ENCODE data around the gene MAB21L3.

DNA sequence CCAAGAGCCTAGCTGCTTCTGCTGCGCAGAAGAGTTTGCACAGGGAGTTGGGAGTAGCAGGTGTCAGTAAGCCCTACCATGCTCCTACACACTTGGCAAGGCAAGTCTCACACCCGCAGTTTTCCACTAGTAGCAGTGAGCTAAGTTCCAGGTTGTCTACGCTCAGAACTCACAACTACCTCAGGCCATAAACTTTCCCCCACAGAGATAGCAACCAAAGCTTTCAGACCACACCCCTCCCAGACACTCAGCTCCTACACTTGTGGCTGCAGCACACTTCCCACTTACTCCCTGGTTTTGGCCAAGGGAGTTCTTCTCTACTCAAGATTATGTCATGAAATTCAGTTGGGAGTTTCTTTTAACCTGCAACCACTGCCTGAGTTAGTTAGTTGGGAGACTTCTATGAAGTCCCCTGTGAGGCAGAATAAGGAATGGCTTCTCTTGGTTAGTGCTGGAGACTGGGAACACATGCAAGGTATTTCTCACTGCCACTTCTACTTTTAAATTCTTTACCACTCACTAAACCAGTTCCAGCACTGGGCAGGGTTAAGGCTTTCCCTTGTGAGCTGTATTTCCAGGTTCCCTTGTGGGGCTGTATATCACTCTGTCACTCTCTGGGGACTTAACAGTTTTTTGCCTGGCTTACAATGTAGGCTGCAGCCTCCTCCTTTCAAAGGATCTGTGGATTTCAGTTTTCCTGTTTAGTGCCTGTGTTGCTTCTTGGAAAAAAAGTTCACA lies 18.3 kb upstream of the MAB21L3 start:
- TF ChIP-seq CTCF (IDR thresholded peaks at IDR 0.05; ENCODE audit: extremely low read depth in 1 of 2, insufficient read depth in 1 of 2, low read depth in 1 of 2, low read length in 2 of 2) (no peak), POLR2AphosphoS5 (IDR thresholded peaks at IDR 0.05; ENCODE audit: insufficient read depth, low read depth, low read length) (no peak), POLR2A (IDR thresholded peaks at IDR 0.05; ENCODE audit: low read depth, low read length) (no peak), EZH2 (IDR thresholded peaks at IDR 0.05; ENCODE audit: borderline replicate concordance, low read depth, low read length, severe bottlenecking) (no peak), FOS (IDR thresholded peaks at IDR 0.05; ENCODE audit: borderline replicate concordance, insufficient read depth, low read length) (no peak)

Data from endothelial cell of umbilical vein (primary cell).